ENCODE data around the gene ABHD11.
A peak's percentile ranks its signal among the peaks of the same experiment; 100 is the strongest.
"Not testable (repeated sequence)": the region's sequence is repeated elsewhere in the genome, so short reads cannot be mapped to it uniquely, and the experiment has no call there.

ABHD11 gene

GRCh38 chr7:73722785-73723184, 15.8 kb downstream of the ABHD11 start:
- DNase-seq (ENCODE audit: low read depth, low spot score): no peak
- no peak overlapping the region for H3K4me3 ChIP-seq (ENCODE audit: low read length)

GRCh38 chr7:73722182-73722581, 16.4 kb downstream of the ABHD11 start:
- not testable (repeated sequence) for DNase-seq (ENCODE audit: low read depth, low spot score); H3K4me3 ChIP-seq (ENCODE audit: low read length)

GRCh38 chr7:73721377-73721817, 17.2 kb downstream of the ABHD11 start:
- H3K4me3 ChIP-seq (ENCODE audit: low read length): no peak overlapping the region
- no peak for DNase-seq (ENCODE audit: low read depth, low spot score)

GRCh38 chr7:73720443-73720842, 18.2 kb downstream of the ABHD11 start:
- DNase-seq (ENCODE audit: low read depth, low spot score); H3K4me3 ChIP-seq (ENCODE audit: low read length): not testable (repeated sequence)

- DNase-seq (ENCODE audit: low read depth, low spot score): no peak
- no peak overlapping the region for H3K4me3 ChIP-seq (ENCODE audit: low read length)
Measured at GRCh38 chr7:73719806-73720169, 18.8 kb downstream of the ABHD11 start.

GRCh38 chr7:73718905-73719805, 19.4 kb downstream of the ABHD11 start, which contains the start of gene STX1A:
STX1A (minus strand) TSS chr7:73719669; CDS start chr7:73719631, 38 bp downstream.
- no peak for DNase-seq (ENCODE audit: low read depth, low spot score)
- peak within 1 kb of the TSS; percentile 62 for H3K4me3 ChIP-seq (ENCODE audit: low read length)

- no peak for DNase-seq (ENCODE audit: low read depth, low spot score)
- H3K4me3 ChIP-seq (ENCODE audit: low read length): peak overlapping the region; percentile 62
Measured at GRCh38 chr7:73718438-73718881, 20.1 kb downstream of the ABHD11 start.

- peak; percentile 78 for DNase-seq (ENCODE audit: low read depth, low spot score)
- peak overlapping the region; percentile 62 for H3K4me3 ChIP-seq (ENCODE audit: low read length)
Measured at GRCh38 chr7:73717991-73718405, 20.6 kb downstream of the ABHD11 start.

GRCh38 chr7:73717025-73717807, 21.4 kb downstream of the ABHD11 start:
- no peak overlapping the region for H3K4me3 ChIP-seq (ENCODE audit: low read length)
- no peak for DNase-seq (ENCODE audit: low read depth, low spot score)

GRCh38 chr7:73716318-73716890, 22.2 kb downstream of the ABHD11 start:
- no peak overlapping the region for H3K4me3 ChIP-seq (ENCODE audit: low read length)
- DNase-seq (ENCODE audit: low read depth, low spot score): no peak

GRCh38 chr7:73715648-73716317, 22.8 kb downstream of the ABHD11 start:
- no peak overlapping the region for H3K4me3 ChIP-seq (ENCODE audit: low read length)
- no peak for DNase-seq (ENCODE audit: low read depth, low spot score)

- DNase-seq (ENCODE audit: low read depth, low spot score): not testable (repeated sequence)
Measured at GRCh38 chr7:73713319-73713718, 25.3 kb downstream of the ABHD11 start.

GRCh38 chr7:73712773-73713172, 25.8 kb downstream of the ABHD11 start:
- H3K4me3 ChIP-seq (ENCODE audit: low read length): no peak overlapping the region
- no peak for DNase-seq (ENCODE audit: low read depth, low spot score)

More at GRCh38 chr7:73713319-73713718, 25.3 kb downstream of the ABHD11 start:
- H3K4me3 ChIP-seq (ENCODE audit: low read length): not testable (repeated sequence)

- DNase-seq (ENCODE audit: low read depth, low spot score): no peak
- no peak overlapping the region for H3K4me3 ChIP-seq (ENCODE audit: low read length)
Measured at GRCh38 chr7:73708961-73709549, 29.5 kb downstream of the ABHD11 start.

- DNase-seq (ENCODE audit: low read depth, low spot score): no peak
- H3K4me3 ChIP-seq (ENCODE audit: low read length): no peak overlapping the region
Measured at GRCh38 chr7:73707045-73707631, 31.5 kb downstream of the ABHD11 start.

- no peak for DNase-seq (ENCODE audit: low read depth, low spot score)
- no peak overlapping the region for H3K4me3 ChIP-seq (ENCODE audit: low read length)
Measured at GRCh38 chr7:73706126-73707044, 32.2 kb downstream of the ABHD11 start.

- DNase-seq (ENCODE audit: low read depth, low spot score): no peak
- H3K4me3 ChIP-seq (ENCODE audit: low read length): no peak overlapping the region
Measured at GRCh38 chr7:73705551-73705920, 33.1 kb downstream of the ABHD11 start.
